ENCODE data around the gene MTOR.

The MTOR gene

GRCh38 chr1:11059155-11059967 is 203.0 kb downstream of the MTOR start:
- peak in 1 of 2 experiments; percentile 40 for DNase-seq

GRCh38 chr1:11058595-11059154 is 203.7 kb downstream of the MTOR start:
- DNase-seq = no peak

DNA sequence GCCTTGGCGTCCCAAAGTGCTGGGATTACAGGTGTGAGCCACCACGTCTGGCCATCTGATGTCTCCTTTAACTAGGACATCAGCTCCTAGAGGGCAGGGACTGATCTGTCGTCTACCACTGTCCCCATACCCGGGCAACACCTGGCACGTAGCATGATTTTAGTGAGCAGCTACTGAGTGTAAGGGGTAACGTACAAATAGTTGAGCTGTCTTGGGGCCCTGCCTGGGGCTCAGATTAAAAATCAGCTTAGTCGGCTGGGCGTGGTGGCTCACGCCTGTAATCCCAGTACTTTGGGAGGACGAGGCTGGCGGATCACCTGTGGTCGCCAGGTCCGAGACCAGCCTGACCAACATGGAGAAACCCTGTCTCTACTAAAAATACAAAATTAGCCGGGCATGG is 204.3 kb downstream of the MTOR start:
- no peak for DNase-seq

GRCh38 chr1:11057477-11057876 is 204.9 kb downstream of the MTOR start:
- DNase-seq = no peak

Measured in activated CD4-positive, alpha-beta T cell treated with anti-CD3 and anti-CD28 coated beads, Interleukin-2, amount 50 U/mL, for 4 hours (primary cell).